ENCODE data around the gene RILPL2. TPM values are rescaled to one million over a fixed set of nuclear protein-coding genes. Genes with fewer than 3 reads are reported as not detected.

Gene RILPL2
- total and polyA plus RNA-seq, 2 of the 13 experiments (the other 11 are each of a cell fraction or from before 2014, with no cell fraction given), result 2.7 to 8.1 TPM

GRCh38 chr12:123457980-123458779 is 21.7 kb upstream of the RILPL2 start, which contains the start of gene SNRNP35 (continued):
- TF ChIP-seq PRDM15 (CRISPR knock-in tag; IDR thresholded peaks at IDR 0.05), result no peak
- peak; percentile 87; the same call in 1 of the 2 replicates for TF ChIP-seq ZNF776 (CRISPR knock-in tag; IDR thresholded peaks at IDR 0.05)
- TF ChIP-seq THAP9 (CRISPR knock-in tag; IDR thresholded peaks at IDR 0.05; ENCODE audit: borderline replicate concordance), result peak; percentile 86
- TF ChIP-seq DMTF1 (CRISPR knock-in tag; IDR thresholded peaks at IDR 0.05), result no peak
- peak; percentile 82 for TF ChIP-seq ZHX2 (IDR thresholded peaks at IDR 0.05; ENCODE audit: low read depth)
- peak; percentile 68; the same call in 1 of the 2 replicates for TF ChIP-seq ZHX2 (CRISPR knock-in tag; IDR thresholded peaks at IDR 0.05; ENCODE audit: borderline replicate concordance)
- TF ChIP-seq FOXC1 (CRISPR knock-in tag; IDR thresholded peaks at IDR 0.05; ENCODE audit: borderline replicate concordance), result peak; percentile 92; the same call in 1 of the 2 replicates
- TF ChIP-seq CENPBD1 (CRISPR knock-in tag; IDR thresholded peaks at IDR 0.05; ENCODE audit: borderline replicate concordance, low read depth), result no peak
- peak; percentile 62; the same call in 1 of the 2 replicates for TF ChIP-seq ETV6 (CRISPR knock-in tag; conservative IDR thresholded peaks at IDR 0.05)
- TF ChIP-seq EP300 (IDR thresholded peaks at IDR 0.05; ENCODE audit: low read depth in 2 of 2, low read length in 2 of 2), result peak in 1 of 2 experiments; percentile 71; a peak in 2 of 4 replicates
- no peak for TF ChIP-seq EP300 (CRISPR knock-in tag; IDR thresholded peaks at IDR 0.05; ENCODE audit: borderline replicate concordance)

All from HepG2 (cell line).